Measurements from ENCODE around the gene KCNQ4.

Gene KCNQ4

DNA sequence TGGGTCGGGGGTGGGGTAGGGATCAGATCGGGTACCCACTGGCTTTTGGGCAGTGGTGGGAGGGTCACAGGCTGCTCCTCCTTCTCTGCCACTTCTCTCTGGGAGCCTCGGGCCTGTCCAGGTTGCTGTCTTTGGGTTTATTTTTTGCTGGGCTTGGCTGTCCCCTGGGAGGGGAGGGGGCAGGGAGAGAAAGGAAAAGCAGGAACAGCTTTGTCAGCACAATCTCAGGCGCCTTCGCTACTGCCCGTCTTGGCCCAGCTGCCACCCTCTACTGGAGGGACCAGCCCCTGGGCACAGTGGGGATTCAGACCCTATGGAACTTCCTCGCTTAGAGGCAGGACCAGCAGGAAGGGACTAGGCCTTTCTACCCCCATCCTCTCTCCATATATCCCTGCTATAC lies 8.4 kb downstream of the KCNQ4 start:
- Histone ChIP-seq H3K4me1 (no peaks in the 10 kb centered on the region), H3K27ac (no peak overlapping the region), H3K4me2 (ENCODE audit: low read length) (no peak overlapping the region), H3K4me3 (ENCODE audit: low read depth, low read length) (no peak overlapping the region), H3K27me3 (ENCODE audit: control insufficient read depth, insufficient read depth, low read length) (no peaks in the 10 kb centered on the region), H3K36me3 (ENCODE audit: control insufficient read depth, insufficient read depth, low read length) (no peaks in the 10 kb centered on the region), H3K9ac (no peak overlapping the region), H3K79me2 (no peaks in the 10 kb centered on the region), H3K9me3 (ENCODE audit: control insufficient read depth, low read length) (no peaks in the 10 kb centered on the region), H2AFZ (no peak overlapping the region)
- TF ChIP-seq, protein P1, sequence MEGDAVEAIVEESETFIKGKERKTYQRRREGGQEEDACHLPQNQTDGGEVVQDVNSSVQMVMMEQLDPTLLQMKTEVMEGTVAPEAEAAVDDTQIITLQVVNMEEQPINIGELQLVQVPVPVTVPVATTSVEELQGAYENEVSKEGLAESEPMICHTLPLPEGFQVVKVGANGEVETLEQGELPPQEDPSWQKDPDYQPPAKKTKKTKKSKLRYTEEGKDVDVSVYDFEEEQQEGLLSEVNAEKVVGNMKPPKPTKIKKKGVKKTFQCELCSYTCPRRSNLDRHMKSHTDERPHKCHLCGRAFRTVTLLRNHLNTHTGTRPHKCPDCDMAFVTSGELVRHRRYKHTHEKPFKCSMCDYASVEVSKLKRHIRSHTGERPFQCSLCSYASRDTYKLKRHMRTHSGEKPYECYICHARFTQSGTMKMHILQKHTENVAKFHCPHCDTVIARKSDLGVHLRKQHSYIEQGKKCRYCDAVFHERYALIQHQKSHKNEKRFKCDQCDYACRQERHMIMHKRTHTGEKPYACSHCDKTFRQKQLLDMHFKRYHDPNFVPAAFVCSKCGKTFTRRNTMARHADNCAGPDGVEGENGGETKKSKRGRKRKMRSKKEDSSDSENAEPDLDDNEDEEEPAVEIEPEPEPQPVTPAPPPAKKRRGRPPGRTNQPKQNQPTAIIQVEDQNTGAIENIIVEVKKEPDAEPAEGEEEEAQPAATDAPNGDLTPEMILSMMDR (IDR thresholded peaks at IDR 0.05) = no peak

DNA sequence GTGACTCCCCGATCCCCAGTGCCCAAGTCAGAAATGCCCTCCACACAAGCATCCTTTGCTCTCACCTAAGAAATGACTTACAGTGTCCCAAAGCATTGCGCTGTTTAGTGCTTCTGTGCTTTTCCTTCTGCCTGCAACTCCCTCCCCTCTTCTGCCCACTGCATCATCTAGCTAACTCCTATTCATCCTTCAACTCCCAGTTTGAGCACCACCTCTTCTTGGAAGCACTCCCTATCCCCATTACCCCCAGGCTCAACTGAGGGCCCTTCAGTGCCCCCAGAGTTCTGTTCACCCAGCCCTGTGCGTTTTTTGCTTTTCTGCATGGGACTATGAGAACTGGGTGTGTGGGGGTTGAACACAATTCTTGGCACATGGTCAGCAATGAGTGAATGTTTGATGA lies 10.0 kb downstream of the KCNQ4 start:
- H3K27me3 ChIP-seq (ENCODE audit: control insufficient read depth, insufficient read depth, low read length) = no peaks in the 10 kb centered on the region
- no peaks in the 10 kb centered on the region for H3K9me3 ChIP-seq (ENCODE audit: control insufficient read depth, low read length)
- H3K4me1 ChIP-seq = no peaks in the 10 kb centered on the region
- TF ChIP-seq, protein P1 (IDR thresholded peaks at IDR 0.05) = no peak
- no peak overlapping the region for H3K4me2 ChIP-seq (ENCODE audit: low read length)
- no peak overlapping the region for H3K4me3 ChIP-seq (ENCODE audit: low read depth, low read length)
- no peak overlapping the region for H3K9ac ChIP-seq
- H3K36me3 ChIP-seq (ENCODE audit: control insufficient read depth, insufficient read depth, low read length) = no peaks in the 10 kb centered on the region
- no peak overlapping the region for H3K27ac ChIP-seq
- no peaks in the 10 kb centered on the region for H3K79me2 ChIP-seq
- H2AFZ ChIP-seq = no peak overlapping the region

DNA sequence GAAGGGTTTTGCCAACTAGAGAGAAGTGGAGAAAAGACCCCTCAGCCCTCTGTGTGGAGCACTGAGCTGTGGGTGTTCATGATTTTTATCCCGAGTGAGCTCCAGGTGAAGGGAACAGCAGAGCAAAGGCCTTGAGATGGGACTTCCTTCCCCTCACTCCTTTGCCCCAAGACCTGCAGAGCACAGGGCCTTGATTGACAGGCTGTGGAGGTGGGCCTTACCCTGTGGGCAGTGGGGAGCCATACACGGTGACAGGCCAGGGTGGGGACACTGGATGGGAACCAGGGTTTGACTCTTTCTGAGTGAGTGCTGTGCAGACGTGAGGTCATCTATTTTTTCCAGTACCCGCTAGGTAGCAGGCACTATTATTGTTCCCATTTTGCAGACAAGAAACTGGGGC lies 10.5 kb downstream of the KCNQ4 start:
- Histone ChIP-seq H3K79me2 (no peaks in the 10 kb centered on the region), H3K4me1 (no peaks in the 10 kb centered on the region), H2AFZ (no peak overlapping the region), H3K27ac (no peak overlapping the region), H3K36me3 (ENCODE audit: control insufficient read depth, insufficient read depth, low read length) (no peaks in the 10 kb centered on the region), H3K4me3 (ENCODE audit: low read depth, low read length) (no peak overlapping the region), H3K4me2 (ENCODE audit: low read length) (no peak overlapping the region), H3K27me3 (ENCODE audit: control insufficient read depth, insufficient read depth, low read length) (no peaks in the 10 kb centered on the region), H3K9me3 (ENCODE audit: control insufficient read depth, low read length) (no peaks in the 10 kb centered on the region), H3K9ac (no peak overlapping the region)
- TF ChIP-seq, protein P1 (IDR thresholded peaks at IDR 0.05) = no peak

DNA sequence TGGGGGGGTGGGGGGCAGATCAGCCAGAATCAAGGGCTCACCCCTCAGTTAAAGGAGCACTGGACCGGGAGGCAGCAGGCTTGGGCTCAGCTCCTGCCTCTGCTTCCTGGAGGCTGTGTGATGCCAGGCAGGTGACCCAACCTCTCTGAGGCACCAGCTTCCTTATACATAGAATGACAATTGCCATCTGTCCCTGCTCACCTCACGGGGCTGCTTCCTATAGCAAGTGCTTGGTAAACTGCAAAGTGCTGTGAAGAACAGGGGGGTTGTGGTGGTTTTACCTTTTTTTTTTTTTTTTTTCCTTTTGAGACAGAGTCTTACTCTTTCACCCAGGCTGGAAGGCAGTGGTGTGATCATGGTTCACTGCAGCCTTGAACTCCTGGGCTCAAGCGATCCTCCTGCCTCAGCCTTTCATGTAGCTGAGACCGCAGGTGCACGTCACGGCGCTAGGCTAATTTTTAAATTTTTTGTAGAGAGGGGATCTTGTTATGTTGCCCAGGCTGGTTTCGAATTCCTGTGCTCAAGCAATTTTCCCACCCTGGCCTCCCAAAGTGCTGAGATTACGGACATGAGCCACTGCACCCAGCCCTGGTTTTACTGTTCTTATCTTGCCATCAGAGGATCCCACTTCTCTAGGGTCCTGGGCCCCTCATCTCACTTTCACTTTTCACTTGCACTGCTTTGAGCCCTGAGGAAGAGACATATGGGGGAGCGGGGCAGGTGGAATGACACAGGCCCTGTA lies 11.6 kb downstream of the KCNQ4 start:
- TF ChIP-seq, protein P1 (IDR thresholded peaks at IDR 0.05) = no peak
- Histone ChIP-seq H3K36me3 (ENCODE audit: control insufficient read depth, insufficient read depth, low read length) (no peaks in the 10 kb centered on the region), H3K27ac (no peak overlapping the region), H3K4me3 (ENCODE audit: low read depth, low read length) (no peak overlapping the region), H3K4me2 (ENCODE audit: low read length) (no peak overlapping the region), H3K27me3 (ENCODE audit: control insufficient read depth, insufficient read depth, low read length) (no peaks in the 10 kb centered on the region), H3K9ac (no peak overlapping the region), H3K79me2 (no peaks in the 10 kb centered on the region), H2AFZ (no peak overlapping the region), H3K9me3 (ENCODE audit: control insufficient read depth, low read length) (no peaks in the 10 kb centered on the region), H3K4me1 (no peaks in the 10 kb centered on the region)

Data from parathyroid adenoma (tissue), 2 donors.